ENCODE results near the gene UAP1.
A peak's percentile ranks its signal among the peaks of the same experiment; 100 is the strongest.

Gene UAP1

GRCh38 chr1:162632217-162632666, 70.7 kb downstream of the UAP1 start, which contains the start of gene DDR2:
TSS of gene DDR2 (plus strand) at chr1:162632464. CDS start at chr1:162719064, 86,600 bp downstream.
- peak; percentile 97 for TF ChIP-seq POLR2AphosphoS5 (IDR thresholded peaks at IDR 0.05; ENCODE audit: low read depth, low read length)
- no peak for TF ChIP-seq FOXP2 (optimal IDR thresholded peaks at IDR 0.05; ENCODE audit: borderline replicate concordance, extremely low read depth, extremely low read length, insufficient read depth)
- peak in 1 of 2 experiments; percentile 63; a peak in 1 of 4 replicates for TF ChIP-seq REST (IDR thresholded peaks at IDR 0.05; ENCODE audit: insufficient read depth in 1 of 2, low read depth in 2 of 2, low read length in 2 of 2)
- TF ChIP-seq TAF1 (IDR thresholded peaks at IDR 0.05; ENCODE audit: borderline replicate concordance, insufficient read depth, low read length), result peak; percentile 98
- TF ChIP-seq SIN3A (IDR thresholded peaks at IDR 0.05; ENCODE audit: borderline replicate concordance, insufficient read depth, low read length), result peak; percentile 96; the same call in 1 of the 2 replicates

- TF ChIP-seq TAF1 (IDR thresholded peaks at IDR 0.05; ENCODE audit: borderline replicate concordance, insufficient read depth, low read length) (no peak), SIN3A (IDR thresholded peaks at IDR 0.05; ENCODE audit: borderline replicate concordance, insufficient read depth, low read length) (no peak), REST (IDR thresholded peaks at IDR 0.05; ENCODE audit: insufficient read depth in 1 of 2, low read depth in 2 of 2, low read length in 2 of 2) (no peak)
Observed at GRCh38 chr1:162632698-162633080, 71.2 kb downstream of the UAP1 start.

GRCh38 chr1:162633081-162633762, 71.7 kb downstream of the UAP1 start:
- TF ChIP-seq POLR2AphosphoS5 (IDR thresholded peaks at IDR 0.05; ENCODE audit: low read depth, low read length) (0 out of 2 replicates have a peak, but pooled peaks have one; percentile 17), TAF1 (IDR thresholded peaks at IDR 0.05; ENCODE audit: borderline replicate concordance, insufficient read depth, low read length) (no peak)

GRCh38 chr1:162635418-162635817, 73.9 kb downstream of the UAP1 start:
- TF ChIP-seq SIN3A (IDR thresholded peaks at IDR 0.05; ENCODE audit: borderline replicate concordance, insufficient read depth, low read length), result no peak
- TF ChIP-seq POLR2AphosphoS5 (IDR thresholded peaks at IDR 0.05; ENCODE audit: low read depth, low read length), result no peak

GRCh38 chr1:162639718-162640117, 78.2 kb downstream of the UAP1 start:
- no peak for TF ChIP-seq POLR2AphosphoS5 (IDR thresholded peaks at IDR 0.05; ENCODE audit: low read depth, low read length)
- no peak for TF ChIP-seq TAF1 (IDR thresholded peaks at IDR 0.05; ENCODE audit: borderline replicate concordance, insufficient read depth, low read length)
- no peak for TF ChIP-seq REST (IDR thresholded peaks at IDR 0.05; ENCODE audit: insufficient read depth in 1 of 2, low read depth in 2 of 2, low read length in 2 of 2)
- TF ChIP-seq SIN3A (IDR thresholded peaks at IDR 0.05; ENCODE audit: borderline replicate concordance, insufficient read depth, low read length), result no peak
- no peak for TF ChIP-seq FOXP2 (optimal IDR thresholded peaks at IDR 0.05; ENCODE audit: borderline replicate concordance, extremely low read depth, extremely low read length, insufficient read depth)

GRCh38 chr1:162641114-162641513, 79.6 kb downstream of the UAP1 start:
- TF ChIP-seq FOXP2 (optimal IDR thresholded peaks at IDR 0.05; ENCODE audit: borderline replicate concordance, extremely low read depth, extremely low read length, insufficient read depth) (no peak), POLR2AphosphoS5 (IDR thresholded peaks at IDR 0.05; ENCODE audit: low read depth, low read length) (no peak), SIN3A (IDR thresholded peaks at IDR 0.05; ENCODE audit: borderline replicate concordance, insufficient read depth, low read length) (no peak), TAF1 (IDR thresholded peaks at IDR 0.05; ENCODE audit: borderline replicate concordance, insufficient read depth, low read length) (no peak), REST (IDR thresholded peaks at IDR 0.05; ENCODE audit: insufficient read depth in 1 of 2, low read depth in 2 of 2, low read length in 2 of 2) (no peak)
